Fibroblast of skin of left biceps (primary cell): Measurements from ENCODE around the gene PLA2G2F.

Experiments used
- DNase-seq, 2 experiments: peaks; one replicate each; pipeline ENCODE4 v3.0.0-alpha.2; 2013; ENCODE audit warnings: low read depth in 2 of 2

Gene PLA2G2F

GRCh38 chr1:20142001-20142710 is 3.0 kb downstream of the PLA2G2F start:
- DNase-seq: no peak

GRCh38 chr1:20143318-20143717 is 4.2 kb downstream of the PLA2G2F start:
- DNase-seq: no peak

DNA sequence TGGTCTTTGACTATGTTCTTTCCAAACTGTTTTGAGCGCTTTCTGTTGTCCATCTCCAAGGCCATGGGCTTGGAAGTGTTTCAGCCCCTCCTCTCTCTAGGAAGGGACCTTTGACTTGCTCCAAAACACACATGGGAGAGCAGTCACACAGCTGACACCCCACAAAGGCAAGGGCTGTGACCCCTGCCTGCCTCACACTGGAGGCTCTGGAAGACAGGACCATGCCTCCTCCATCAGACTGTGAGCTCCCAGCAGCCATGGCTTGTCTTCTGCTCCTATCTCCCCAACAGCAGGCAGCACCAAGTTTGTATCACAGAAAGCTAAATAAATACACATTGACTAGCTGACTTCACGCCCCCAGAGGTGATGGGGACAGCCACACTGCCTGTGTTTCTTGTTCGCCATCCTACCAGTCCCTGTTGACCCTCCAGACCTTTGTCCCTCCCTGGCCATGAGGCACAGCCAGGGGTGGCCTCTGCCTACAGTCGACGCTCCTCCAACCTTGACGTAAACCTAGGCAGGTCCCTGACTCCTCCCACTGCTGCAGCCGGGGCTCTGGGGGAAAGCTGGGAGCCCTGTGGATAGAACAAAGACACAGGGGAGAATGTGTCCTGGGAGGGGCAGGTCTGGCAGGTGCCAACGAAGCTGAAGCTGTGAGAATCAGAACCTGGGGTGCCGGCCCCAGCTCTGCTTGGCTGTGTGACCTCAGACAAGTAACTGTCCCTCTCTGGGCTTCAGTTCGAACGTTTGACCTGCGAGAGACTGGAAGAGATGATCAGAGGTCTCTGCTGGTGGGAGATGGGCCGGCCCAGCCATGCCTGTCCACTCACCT is 4.8 kb downstream of the PLA2G2F start:
- no peak for DNase-seq

GRCh38 chr1:20147846-20148570 is 8.9 kb downstream of the PLA2G2F start:
- no peak for DNase-seq

GRCh38 chr1:20148571-20149500 is 9.7 kb downstream of the PLA2G2F start:
- no peak for DNase-seq

DNA sequence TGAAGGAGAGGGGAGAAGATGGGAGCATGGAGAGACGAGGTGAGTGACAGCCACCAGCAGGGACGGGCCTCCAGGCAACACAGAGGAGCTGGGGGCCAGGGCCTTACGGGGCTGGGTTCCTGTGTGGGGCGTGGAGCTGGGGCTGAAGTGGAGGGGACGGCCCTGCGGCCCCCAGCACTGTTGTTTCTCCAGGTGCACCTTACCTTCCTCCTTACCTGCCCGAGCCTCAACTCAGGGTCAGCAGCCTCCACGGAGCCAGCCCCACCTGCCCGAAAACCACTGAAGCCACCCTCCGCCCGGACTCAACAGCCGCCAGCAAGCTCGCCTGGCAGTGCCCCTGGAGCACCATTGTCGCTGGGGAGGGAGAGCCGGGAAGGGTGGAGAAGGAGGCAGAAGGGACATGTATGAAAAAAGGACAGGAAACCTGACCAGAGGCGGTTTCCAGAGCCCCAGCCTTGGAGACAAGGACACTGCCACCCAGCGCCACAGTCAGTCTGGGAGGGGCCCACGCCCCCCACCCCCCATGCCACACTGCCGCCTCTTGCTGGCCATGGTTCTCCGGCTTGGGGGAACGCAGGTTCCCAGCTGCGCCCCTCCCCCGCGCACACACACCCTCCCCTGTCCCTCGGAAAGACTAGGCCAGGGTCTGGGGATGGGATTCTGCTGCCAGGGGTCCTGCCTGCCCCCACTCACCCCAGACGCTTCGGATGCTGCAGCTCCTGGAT is 10.6 kb downstream of the PLA2G2F start:
- no peak for DNase-seq

- no peak for DNase-seq
Measured at GRCh38 chr1:20150326-20150705, 11.2 kb downstream of the PLA2G2F start.

DNA sequence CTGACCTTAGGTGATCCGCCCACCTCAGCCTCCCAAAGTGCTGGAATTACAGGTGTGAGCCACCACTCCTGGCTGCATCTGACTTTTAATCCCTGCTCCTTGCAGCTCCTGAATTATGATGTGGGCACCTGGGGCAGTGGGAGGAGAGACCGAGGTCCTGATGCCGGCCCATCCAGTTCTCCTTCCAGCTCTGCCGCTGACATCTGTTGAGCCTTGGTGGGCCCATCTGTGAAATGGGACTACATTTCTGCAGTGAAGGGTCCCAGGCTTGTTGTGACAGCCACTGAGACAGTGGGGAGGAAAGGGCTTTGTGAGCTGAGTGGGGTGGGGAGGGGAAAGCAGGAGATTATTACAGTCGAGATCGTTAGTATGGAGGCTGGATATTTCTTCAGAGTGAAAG is 11.8 kb downstream of the PLA2G2F start:
- no peak for DNase-seq

GRCh38 chr1:20151906-20152598 is 12.9 kb downstream of the PLA2G2F start:
- peak; percentile 35 to 36 for DNase-seq

GRCh38 chr1:20152599-20152930 is 13.4 kb downstream of the PLA2G2F start:
- DNase-seq: no peak

DNA sequence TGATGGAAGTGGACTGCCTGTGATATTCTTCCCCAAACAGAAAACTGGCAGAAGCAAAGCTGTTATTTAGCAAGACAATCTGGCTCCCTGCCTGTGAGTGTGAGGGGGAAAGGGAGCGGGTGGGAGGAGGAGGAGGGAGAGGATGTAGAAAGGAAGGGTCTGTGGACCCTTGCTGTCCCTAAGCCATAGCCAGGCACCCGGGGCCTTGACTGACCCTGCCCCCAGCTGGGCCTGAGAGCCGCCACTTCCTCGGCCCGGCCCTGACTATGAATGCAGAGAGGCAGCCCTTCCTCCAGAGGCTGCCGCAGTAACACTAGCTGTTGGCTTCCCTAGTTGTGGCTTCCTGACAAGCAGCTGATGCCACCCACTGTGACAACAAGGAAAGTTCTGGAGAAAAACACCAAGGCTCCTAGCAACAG is 13.9 kb downstream of the PLA2G2F start:
- no peak for DNase-seq

- no peak for DNase-seq
Measured at GRCh38 chr1:20154301-20154831, 15.2 kb downstream of the PLA2G2F start.

GRCh38 chr1:20158358-20159070 is 19.4 kb downstream of the PLA2G2F start:
- no peak for DNase-seq

DNA sequence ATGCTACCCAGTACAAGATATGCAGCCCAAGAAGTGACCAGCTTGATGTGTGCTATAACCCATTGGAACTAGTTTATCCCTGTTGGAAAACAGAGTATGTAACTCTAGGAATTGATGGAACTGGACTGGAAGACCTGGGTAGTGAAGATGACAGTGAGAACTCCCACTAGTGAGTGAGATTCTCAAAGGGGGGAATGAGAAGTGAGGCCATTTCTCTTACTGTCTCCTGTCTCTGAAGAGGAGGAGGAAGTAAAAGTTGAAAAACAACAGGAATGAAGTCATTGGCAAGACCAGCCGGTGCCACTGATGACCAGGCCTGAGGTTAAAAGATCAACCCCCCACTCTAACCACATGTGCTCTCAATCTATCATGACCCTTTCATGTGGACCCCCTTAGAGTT is 20.9 kb downstream of the PLA2G2F start:
- no peak for DNase-seq

GRCh38 chr1:20164694-20165202 is 25.6 kb downstream of the PLA2G2F start:
- DNase-seq: no peak

- no peak for DNase-seq
Measured at GRCh38 chr1:20165522-20165951, 26.4 kb downstream of the PLA2G2F start.

DNA sequence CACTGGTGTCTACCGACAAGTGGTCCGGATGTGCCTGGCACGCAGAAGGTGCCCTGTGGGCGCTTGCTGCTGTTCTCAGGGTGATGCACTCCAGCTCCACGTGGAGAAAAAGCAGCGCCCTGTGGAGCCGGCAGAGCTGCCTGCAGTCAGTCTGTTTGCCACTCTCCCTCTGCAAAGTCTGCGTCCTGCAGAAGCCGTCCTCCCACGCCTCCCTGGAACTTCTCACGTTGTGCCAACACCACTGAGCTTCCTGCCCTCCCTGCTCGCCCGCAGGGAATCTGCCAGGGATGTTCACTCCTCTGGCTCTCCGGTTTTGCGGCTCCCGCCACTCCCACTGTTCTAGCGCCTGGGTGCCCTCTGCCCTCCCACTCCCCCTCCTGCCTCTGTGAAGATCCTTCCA is 26.9 kb downstream of the PLA2G2F start:
- no peak for DNase-seq

- DNase-seq: no peak
Measured at GRCh38 chr1:20167126-20167525, 28.0 kb downstream of the PLA2G2F start.
